Ishikawa (cell line): ENCODE data around the gene RIC1.

Experiments used
- CEBPB ChIP-seq: IDR thresholded peaks from 2 replicates; pipeline ENCODE4 v1.6.1; 2012
- CREB1 ChIP-seq: IDR thresholded peaks from 2 replicates; pipeline ENCODE4 v1.6.1; 2012; ENCODE audit warnings: low read depth
- EGR1 ChIP-seq: IDR thresholded peaks from 2 replicates; pipeline ENCODE4 v1.6.1; 2012
- EP300 ChIP-seq: IDR thresholded peaks from 2 replicates; pipeline ENCODE4 v1.6.1; 2012; ENCODE audit warnings: borderline replicate concordance
- FOXM1 ChIP-seq: IDR thresholded peaks from 2 replicates; pipeline ENCODE4 v1.6.1; 2012; ENCODE audit warnings: low read depth, borderline replicate concordance
- MAX ChIP-seq: IDR thresholded peaks from 2 replicates; pipeline ENCODE4 v1.6.1; 2012
- NFIC ChIP-seq: IDR thresholded peaks from 2 replicates; pipeline ENCODE4 v1.6.1; 2012
- RAD21 ChIP-seq: IDR thresholded peaks from 2 replicates; pipeline ENCODE4 v1.6.1; 2012; ENCODE audit warnings: low read depth
- TAF1 ChIP-seq: IDR thresholded peaks from 2 replicates; pipeline ENCODE4 v1.6.1; 2012; ENCODE audit warnings: low read depth, mild to moderate bottlenecking
- TCF12 ChIP-seq: IDR thresholded peaks from 2 replicates; pipeline ENCODE4 v1.6.1; 2012; ENCODE audit warnings: low read depth
- TEAD4 ChIP-seq: IDR thresholded peaks from 2 replicates; pipeline ENCODE4 v1.6.1; 2012
- USF1 ChIP-seq: IDR thresholded peaks from 2 replicates; pipeline ENCODE4 v1.6.1; 2012
- YY1 ChIP-seq: IDR thresholded peaks from 2 replicates; pipeline ENCODE4 v1.6.1; 2012; ENCODE audit warnings: low read depth
- ZBTB7A ChIP-seq: IDR thresholded peaks from 2 replicates; pipeline ENCODE4 v1.6.1; 2012; ENCODE audit warnings: low read depth
- TF ChIP-seq, protein P1 (sequence below): IDR thresholded peaks from 2 replicates; pipeline ENCODE4 v1.6.1; 2012; ENCODE audit warnings: low read depth, mild to moderate bottlenecking

The RIC1 gene

GRCh38 chr9:5786370-5787127 lies 157.6 kb downstream of the RIC1 start:
- TF ChIP-seq EGR1 (no peak), NFIC (no peak), ZBTB7A (no peak), USF1 (no peak), CEBPB (no peak), TAF1 (no peak), YY1 (no peak), TCF12 (no peak), RAD21 (no peak), TEAD4 (no peak), FOXM1 (no peak), EP300 (no peak), CREB1 (no peak), MAX (no peak)
- TF ChIP-seq, protein P1, sequence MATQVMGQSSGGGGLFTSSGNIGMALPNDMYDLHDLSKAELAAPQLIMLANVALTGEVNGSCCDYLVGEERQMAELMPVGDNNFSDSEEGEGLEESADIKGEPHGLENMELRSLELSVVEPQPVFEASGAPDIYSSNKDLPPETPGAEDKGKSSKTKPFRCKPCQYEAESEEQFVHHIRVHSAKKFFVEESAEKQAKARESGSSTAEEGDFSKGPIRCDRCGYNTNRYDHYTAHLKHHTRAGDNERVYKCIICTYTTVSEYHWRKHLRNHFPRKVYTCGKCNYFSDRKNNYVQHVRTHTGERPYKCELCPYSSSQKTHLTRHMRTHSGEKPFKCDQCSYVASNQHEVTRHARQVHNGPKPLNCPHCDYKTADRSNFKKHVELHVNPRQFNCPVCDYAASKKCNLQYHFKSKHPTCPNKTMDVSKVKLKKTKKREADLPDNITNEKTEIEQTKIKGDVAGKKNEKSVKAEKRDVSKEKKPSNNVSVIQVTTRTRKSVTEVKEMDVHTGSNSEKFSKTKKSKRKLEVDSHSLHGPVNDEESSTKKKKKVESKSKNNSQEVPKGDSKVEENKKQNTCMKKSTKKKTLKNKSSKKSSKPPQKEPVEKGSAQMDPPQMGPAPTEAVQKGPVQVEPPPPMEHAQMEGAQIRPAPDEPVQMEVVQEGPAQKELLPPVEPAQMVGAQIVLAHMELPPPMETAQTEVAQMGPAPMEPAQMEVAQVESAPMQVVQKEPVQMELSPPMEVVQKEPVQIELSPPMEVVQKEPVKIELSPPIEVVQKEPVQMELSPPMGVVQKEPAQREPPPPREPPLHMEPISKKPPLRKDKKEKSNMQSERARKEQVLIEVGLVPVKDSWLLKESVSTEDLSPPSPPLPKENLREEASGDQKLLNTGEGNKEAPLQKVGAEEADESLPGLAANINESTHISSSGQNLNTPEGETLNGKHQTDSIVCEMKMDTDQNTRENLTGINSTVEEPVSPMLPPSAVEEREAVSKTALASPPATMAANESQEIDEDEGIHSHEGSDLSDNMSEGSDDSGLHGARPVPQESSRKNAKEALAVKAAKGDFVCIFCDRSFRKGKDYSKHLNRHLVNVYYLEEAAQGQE: no peak

DNA sequence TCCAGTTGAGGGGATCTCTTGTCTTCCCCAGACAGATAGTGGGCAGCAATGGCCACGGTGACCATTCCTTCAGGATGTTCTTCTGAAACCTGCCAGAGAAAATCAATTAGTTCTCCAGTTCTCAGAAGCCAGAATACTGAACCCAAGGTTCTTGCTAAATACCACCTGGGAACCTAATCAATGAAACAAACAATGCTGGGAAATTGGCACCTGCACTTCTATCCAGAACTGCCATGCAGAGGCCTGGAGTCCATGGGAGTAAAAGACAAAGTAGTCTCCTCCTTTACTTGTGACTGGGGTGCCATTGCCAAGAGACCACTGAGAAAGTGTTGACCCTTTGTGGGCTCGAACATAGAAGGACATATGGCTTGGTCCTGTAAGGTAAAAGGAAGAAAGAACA lies 158.3 kb downstream of the RIC1 start:
- TF ChIP-seq TEAD4 (no peak), USF1 (no peak), TAF1 (no peak), RAD21 (no peak), YY1 (no peak)

GRCh38 chr9:5787759-5788302 lies 158.9 kb downstream of the RIC1 start:
- TF ChIP-seq RAD21 (no peak), CREB1 (no peak), TAF1 (no peak), CEBPB (no peak), USF1 (no peak), ZBTB7A (no peak), EP300 (no peak), NFIC (no peak), EGR1 (no peak), TEAD4 (no peak), MAX (no peak), FOXM1 (no peak), TCF12 (no peak), YY1 (no peak)
- TF ChIP-seq, protein P1: no peak

DNA sequence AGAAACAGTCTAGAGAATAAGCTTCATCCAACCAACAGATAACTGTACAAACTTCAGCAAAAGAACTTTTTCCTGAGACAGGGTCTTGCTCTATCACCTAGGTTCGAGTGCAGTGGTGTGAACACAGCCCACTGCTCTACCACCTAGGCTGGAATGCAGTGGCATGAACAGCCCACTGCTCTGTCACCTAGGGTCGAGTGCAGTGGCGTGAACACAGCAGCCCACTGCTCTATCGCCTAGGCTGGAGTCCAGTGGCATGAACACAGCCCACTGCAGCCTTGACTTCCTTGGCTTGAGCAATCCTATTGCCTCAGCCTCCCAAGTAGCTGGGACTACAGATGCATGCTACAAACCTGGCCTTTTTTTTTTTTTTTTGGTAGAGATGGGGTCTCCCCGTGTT lies 160.6 kb downstream of the RIC1 start:
- TF ChIP-seq, protein P1: no peak
- TF ChIP-seq FOXM1: no peak
- no peak for TF ChIP-seq NFIC
- no peak for TF ChIP-seq TAF1
- no peak for TF ChIP-seq YY1
- no peak for TF ChIP-seq ZBTB7A
- TF ChIP-seq CREB1: no peak
- no peak for TF ChIP-seq RAD21
- no peak for TF ChIP-seq MAX
- TF ChIP-seq TEAD4: no peak
- TF ChIP-seq USF1: no peak
- TF ChIP-seq EGR1: no peak
- TF ChIP-seq EP300: no peak
- TF ChIP-seq CEBPB: no peak
